Pancreas (tissue), 10 donors: ENCODE measurements around the gene MID1IP1. TPM values are rescaled to one million over a fixed set of nuclear protein-coding genes. Genes with fewer than 3 reads are reported as not detected.

Experiments
- ATAC-seq, 4 donors: fragments of 200-7000 bp; cut with Tn5 transposase; one replicate each; pipeline versions ENCODE4 v1.8.0 to v1.9.1; 2020; ENCODE audit warnings: mild to moderate bottlenecking in 4 of 4, moderate library complexity in 4 of 4
- DNase-seq, 6 donors: peaks; one replicate each; pipeline ENCODE4 v3.0.0-alpha.2; 2020
- FAIRE-seq: peaks from 2 replicates; lab custom pipeline; 2012; peaks lifted over from hg19 to GRCh38; lab: Jason Lieb, UNC
- H3K27ac ChIP-seq, 4 donors: fragments of 200-600 bp; sonication (generic); 1 replicate in 3 of 4; 2 replicates in 1 of 4; pipeline versions ENCODE4 v1.5.0 to v1.8.0; 2020
- H3K27me3 ChIP-seq, 4 donors: fragments of 200-600 bp; one replicate each; pipeline ENCODE4 v1.8.0; 2021
- H3K36me3 ChIP-seq, 3 donors: fragments of 200-600 bp; sonication (generic) in 1 of 3; one replicate each; pipeline versions ENCODE4 v1.5.0 to v1.8.0; 2020 to 2021
- H3K4me1 ChIP-seq, 3 donors: fragments of 200-600 bp; one replicate each; pipeline ENCODE4 v1.8.0; 2021
- H3K4me3 ChIP-seq, 4 donors: fragments of 200-600 bp; sonication (generic) in 2 of 4; one replicate each; pipeline versions ENCODE4 v1.5.0 to v1.8.0; 2020 to 2021
- H3K9me3 ChIP-seq, 4 donors: fragments of 200-600 bp; one replicate each; pipeline ENCODE4 v1.8.0; 2021
- CTCF ChIP-seq, 4 donors: fragments of 200-600 bp; sonication (generic) in 3 of 4; IDR thresholded peaks; one replicate each; pipeline versions ENCODE4 v1.5.0 to v1.8.0; 2021; ENCODE audit warnings: antibody characterized with exemption in 4 of 4
- WGBS, 2 donors: extraction: QIAGEN DNeasy Blood & Tissue Kit; methylation state at CpG; one replicate each; pipeline ENCODE4 v1.1.7; 2013; 5-methylcytosine and 5-hydroxymethylcytosine counted together
- intact Hi-C, 3 donors: fragments of 100-400 bp; cut with DNase I; formaldehyde crosslinking; loops; one replicate each; pipeline versions ENCODE4 v1.11.1 to v1.14.2; 2022
- polyA plus RNA-seq, 2 donors: library from polyadenylated mRNA; stranded (reverse); fragments of 200-250 nt; gene quantifications; one replicate each; pipeline ENCODE4 v1.2.3, GENCODE V29; 2013
- total RNA-seq, 6 donors: library from RNA; stranded (reverse); fragmentation: NEBNext Ultra II Directional in 4 of 6; extraction: Animal tissue kit (Norgen Biotek cat#: 25700) in 4 of 6; gene quantifications; one replicate each; pipeline versions ENCODE4 v1.2.1 to v1.2.4, GENCODE V29; 2021 to 2023
- donor health status: healthy with polysubstance abuse.
- donor health status: DM: no; HTN: no; CAD: no; lungs with moderate emphysema.
- donor health status: DM: no; HTN: no; CAD: no.
- donor health status: control.
- donor health status: control.
- donor health status: Bipolar disorder and iron deficiency.
- donor health status: DM: yes; HTN: yes; CAD: no.
- donor health status: DM: no; HTN: no; CAD: no.
- donor health status: DM: no; HTN: no; CAD: no.
- donor health status: DM: yes; HTN: yes; CAD: no.

Gene MID1IP1
- total and polyA plus RNA-seq, 8 donors: 28.4 to 123 (median 38.9) TPM

GRCh38 chrX:38768079-38768478 is 33.2 kb upstream of the MID1IP1 start:
- 12 to 18% methylated on average over 2 of the region's 2 CpGs for WGBS, 2 donors
- intact Hi-C loops: loop anchor here in 1 of 3 donors (10.0 kb wide), 1 partner anchor 387 kb away; no protein-coding TSS in a partner anchor
- no peak for DNase-seq
- TF ChIP-seq CTCF (IDR thresholded peaks at IDR 0.05): no peak
- H3K9me3 ChIP-seq: no peaks in the 10 kb centered on the region
- peak; percentile 66 for FAIRE-seq
- H3K4me3 ChIP-seq: no peak overlapping the region
- no peak overlapping the region for H3K27ac ChIP-seq
- ATAC-seq: peak in 3 of 4 donors; percentile 63 to 80 (median 73)
- H3K36me3 ChIP-seq: no peaks in the 10 kb centered on the region
- H3K4me1 ChIP-seq: no peaks in the 10 kb centered on the region
- peaks cover 0 to 10% (median 0%) of the 10 kb centered on the region in 4 donors for H3K27me3 ChIP-seq

- no peak overlapping the region for H3K27ac ChIP-seq
- H3K4me1 ChIP-seq: no peaks in the 10 kb centered on the region
- no peak for TF ChIP-seq CTCF (IDR thresholded peaks at IDR 0.05)
- 84 to 87% methylated on average over 10 of the region's 10 CpGs for WGBS, 2 donors
- H3K9me3 ChIP-seq: no peaks in the 10 kb centered on the region
- no peaks in the 10 kb centered on the region for H3K36me3 ChIP-seq
- DNase-seq (no peak), FAIRE-seq (no peak), ATAC-seq (no peak)
- intact Hi-C loops: loop anchor here in 1 of 3 donors (10.0 kb wide), 1 partner anchor 375 kb away; no protein-coding TSS in a partner anchor
- H3K4me3 ChIP-seq: no peak overlapping the region
- peaks cover 0 to 10% (median 0%) of the 10 kb centered on the region in 4 donors for H3K27me3 ChIP-seq
Observed at GRCh38 chrX:38770152-38770551, 31.1 kb upstream of the MID1IP1 start.

GRCh38 chrX:38774249-38774648 is 27.0 kb upstream of the MID1IP1 start:
- WGBS, 2 donors: 66 to 67% methylated on average over 4 of the region's 4 CpGs
- no peak overlapping the region for H3K27ac ChIP-seq
- H3K4me3 ChIP-seq: no peak overlapping the region
- TF ChIP-seq CTCF (IDR thresholded peaks at IDR 0.05): no peak
- intact Hi-C loops: loop anchor here in 1 of 3 donors (10.0 kb wide), 1 partner anchor 371 kb away; no protein-coding TSS in a partner anchor
- no peaks in the 10 kb centered on the region for H3K9me3 ChIP-seq
- DNase-seq (no peak), FAIRE-seq (no peak), ATAC-seq (no peak)
- no peaks in the 10 kb centered on the region for H3K36me3 ChIP-seq
- no peaks in the 10 kb centered on the region for H3K4me1 ChIP-seq
- peaks cover 0 to 9% (median 0%) of the 10 kb centered on the region in 4 donors for H3K27me3 ChIP-seq

- Histone ChIP-seq H3K4me3 (no peak overlapping the region), H3K9me3 (no peaks in the 10 kb centered on the region), H3K27me3 (peaks cover 0 to 7% (median 0%) of the 10 kb centered on the region in 4 donors), H3K4me1 (no peaks in the 10 kb centered on the region), H3K36me3 (no peaks in the 10 kb centered on the region), H3K27ac (no peak overlapping the region)
- DNase-seq (no peak), ATAC-seq (no peak), FAIRE-seq (no peak)
- intact Hi-C loops: no loop called here
- TF ChIP-seq CTCF (IDR thresholded peaks at IDR 0.05): no peak
Observed at GRCh38 chrX:38796946-38797345, 4.3 kb upstream of the MID1IP1 start.

GRCh38 chrX:38798956-38799355 is 2.3 kb upstream of the MID1IP1 start:
- no peak for DNase-seq
- Histone ChIP-seq H3K27me3 (peaks cover 0 to 7% (median 0%) of the 10 kb centered on the region in 4 donors), H3K36me3 (no peaks in the 10 kb centered on the region), H3K9me3 (no peaks in the 10 kb centered on the region), H3K4me3 (no peak overlapping the region), H3K27ac (no peak overlapping the region), H3K4me1 (no peaks in the 10 kb centered on the region)
- no peak for FAIRE-seq
- no peak for ATAC-seq
- intact Hi-C loops: no loop called here
- 82 to 93% methylated on average over 1 of the region's 1 CpG for WGBS, 2 donors
- no peak for TF ChIP-seq CTCF (IDR thresholded peaks at IDR 0.05)
